ENCODE measurements around the gene BTNL2. TPM values are rescaled to one million over a fixed set of nuclear protein-coding genes. Genes with fewer than 3 reads are reported as not detected.

BTNL2 gene
- total RNA-seq, 1 donor from 2014 or later, result not detected

DNA sequence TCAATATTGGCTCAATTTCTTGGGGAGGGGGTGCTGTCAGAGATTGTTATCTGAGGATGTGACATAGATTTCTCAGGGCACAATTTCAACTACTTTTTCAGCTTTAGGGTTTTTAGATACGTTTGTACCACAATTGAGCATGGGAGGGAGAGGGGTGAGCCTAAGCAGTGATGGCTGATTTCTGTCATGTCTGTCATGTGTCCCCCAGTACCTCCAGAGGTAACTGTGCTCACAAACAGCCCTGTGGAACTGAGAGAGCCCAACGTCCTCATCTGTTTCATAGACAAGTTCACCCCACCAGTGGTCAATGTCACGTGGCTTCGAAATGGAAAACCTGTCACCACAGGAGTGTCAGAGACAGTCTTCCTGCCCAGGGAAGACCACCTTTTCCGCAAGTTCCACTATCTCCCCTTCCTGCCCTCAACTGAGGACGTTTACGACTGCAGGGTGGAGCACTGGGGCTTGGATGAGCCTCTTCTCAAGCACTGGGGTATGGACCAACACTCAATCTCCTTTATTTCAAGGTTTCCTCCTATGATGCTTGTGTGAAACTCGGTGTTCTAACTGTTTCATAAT lies 36.1 kb upstream of the BTNL2 start:
- H3K27me3 Mint-ChIP-seq (ENCODE audit: low read depth), result peaks cover 28% of the 10 kb centered on the region
- no peak overlapping the region for H3K27ac Mint-ChIP-seq

DNA sequence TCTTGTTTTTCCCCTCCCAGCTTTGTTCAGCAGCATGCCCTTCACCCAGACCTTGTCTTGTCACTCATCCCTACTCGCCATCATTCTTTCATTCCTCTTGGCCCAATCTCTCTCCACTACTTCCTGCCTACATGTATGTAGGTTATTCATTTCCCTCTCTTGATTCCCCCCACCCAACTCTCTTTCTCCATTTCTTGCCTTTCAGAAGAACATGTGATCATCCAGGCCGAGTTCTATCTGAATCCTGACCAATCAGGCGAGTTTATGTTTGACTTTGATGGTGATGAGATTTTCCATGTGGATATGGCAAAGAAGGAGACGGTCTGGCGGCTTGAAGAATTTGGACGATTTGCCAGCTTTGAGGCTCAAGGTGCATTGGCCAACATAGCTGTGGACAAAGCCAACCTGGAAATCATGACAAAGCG lies 35.3 kb upstream of the BTNL2 start:
- DNase-seq (ENCODE audit: low spot score in 2 of 2, unreplicated experiment in 2 of 2), result no peak
- Mint-ChIP-seq H3K27me3 (ENCODE audit: low read depth) (peaks cover 28% of the 10 kb centered on the region), H3K9me3 (no peaks in the 10 kb centered on the region), H3K27ac (no peak overlapping the region), H3K36me3 (no peaks in the 10 kb centered on the region), H3K4me1 (no peaks in the 10 kb centered on the region), H3K4me3 (no peak overlapping the region)
- TF ChIP-seq, protein P1, sequence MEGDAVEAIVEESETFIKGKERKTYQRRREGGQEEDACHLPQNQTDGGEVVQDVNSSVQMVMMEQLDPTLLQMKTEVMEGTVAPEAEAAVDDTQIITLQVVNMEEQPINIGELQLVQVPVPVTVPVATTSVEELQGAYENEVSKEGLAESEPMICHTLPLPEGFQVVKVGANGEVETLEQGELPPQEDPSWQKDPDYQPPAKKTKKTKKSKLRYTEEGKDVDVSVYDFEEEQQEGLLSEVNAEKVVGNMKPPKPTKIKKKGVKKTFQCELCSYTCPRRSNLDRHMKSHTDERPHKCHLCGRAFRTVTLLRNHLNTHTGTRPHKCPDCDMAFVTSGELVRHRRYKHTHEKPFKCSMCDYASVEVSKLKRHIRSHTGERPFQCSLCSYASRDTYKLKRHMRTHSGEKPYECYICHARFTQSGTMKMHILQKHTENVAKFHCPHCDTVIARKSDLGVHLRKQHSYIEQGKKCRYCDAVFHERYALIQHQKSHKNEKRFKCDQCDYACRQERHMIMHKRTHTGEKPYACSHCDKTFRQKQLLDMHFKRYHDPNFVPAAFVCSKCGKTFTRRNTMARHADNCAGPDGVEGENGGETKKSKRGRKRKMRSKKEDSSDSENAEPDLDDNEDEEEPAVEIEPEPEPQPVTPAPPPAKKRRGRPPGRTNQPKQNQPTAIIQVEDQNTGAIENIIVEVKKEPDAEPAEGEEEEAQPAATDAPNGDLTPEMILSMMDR (IDR thresholded peaks at IDR 0.05; ENCODE audit: unreplicated experiment), result no peak

More for the DNA sequence above, 36.1 kb upstream of the BTNL2 start:
- Mint-ChIP-seq H3K36me3 (no peaks in the 10 kb centered on the region), H3K9me3 (no peaks in the 10 kb centered on the region), H3K4me1 (no peaks in the 10 kb centered on the region), H3K4me3 (no peak overlapping the region)
- no peak for DNase-seq (ENCODE audit: low spot score in 2 of 2, unreplicated experiment in 2 of 2)
- TF ChIP-seq, protein P1 (IDR thresholded peaks at IDR 0.05; ENCODE audit: unreplicated experiment), result no peak

- Mint-ChIP-seq H3K4me3 (no peak within 1 kb of the TSS), H3K4me1 (no peaks in the 10 kb centered on the region), H3K36me3 (no peaks in the 10 kb centered on the region), H3K27ac (no peak within 1 kb of the TSS), H3K9me3 (no peaks in the 10 kb centered on the region), H3K27me3 (ENCODE audit: low read depth) (peaks cover 30% of the 10 kb centered on the region)
- no peak for DNase-seq (ENCODE audit: low spot score in 2 of 2, unreplicated experiment in 2 of 2)
- TF ChIP-seq, protein P1 (IDR thresholded peaks at IDR 0.05; ENCODE audit: unreplicated experiment), result no peak
Measured at GRCh38 chr6:32439602-32440214, 32.7 kb upstream of the BTNL2 start, which contains the start of gene HLA-DRA. TSS of gene HLA-DRA (plus strand) at chr6:32439887. CDS start at chr6:32439951, 64 bp downstream.

- H3K27ac Mint-ChIP-seq, result no peak overlapping the region
- no peak for DNase-seq (ENCODE audit: low spot score in 2 of 2, unreplicated experiment in 2 of 2)
- H3K4me3 Mint-ChIP-seq, result no peak overlapping the region
- no peaks in the 10 kb centered on the region for H3K36me3 Mint-ChIP-seq
- H3K27me3 Mint-ChIP-seq (ENCODE audit: low read depth), result peaks cover 27% of the 10 kb centered on the region
- TF ChIP-seq, protein P1 (IDR thresholded peaks at IDR 0.05; ENCODE audit: unreplicated experiment), result no peak
- no peaks in the 10 kb centered on the region for H3K9me3 Mint-ChIP-seq
- H3K4me1 Mint-ChIP-seq, result no peaks in the 10 kb centered on the region
Measured at GRCh38 chr6:32439139-32439538, 32.2 kb upstream of the BTNL2 start.

GRCh38 chr6:32436995-32437836 lies 30.2 kb upstream of the BTNL2 start:
- Mint-ChIP-seq H3K4me1 (no peaks in the 10 kb centered on the region), H3K9me3 (no peaks in the 10 kb centered on the region), H3K36me3 (no peaks in the 10 kb centered on the region), H3K27me3 (ENCODE audit: low read depth) (peaks cover 29% of the 10 kb centered on the region), H3K4me3 (no peak overlapping the region), H3K27ac (no peak overlapping the region)
- TF ChIP-seq, protein P1 (IDR thresholded peaks at IDR 0.05; ENCODE audit: unreplicated experiment), result no peak
- no peak for DNase-seq (ENCODE audit: low spot score in 2 of 2, unreplicated experiment in 2 of 2)

Data from mesothelial cell of epicardium (in vitro differentiated cells).